Heart left ventricle (tissue), 13 donors: ENCODE data around the gene C15orf40.

Experiments used
- POLR2A ChIP-seq, 2 donors: fragments of 450-650 bp; IDR thresholded peaks; one replicate each; pipeline ENCODE4 v1.6.1; 2017; ENCODE audit warnings: antibody characterized with exemption in 2 of 2, mild to moderate bottlenecking in 2 of 2, moderate library complexity in 2 of 2
- TF ChIP-seq, protein P1 (sequence below), 12 donors: fragments of 200-600 bp; sonication (generic) in 4 of 12; IDR thresholded peaks; one replicate each; pipeline versions ENCODE4 v1.5.0 to v1.8.0; 2018 to 2022; ENCODE audit warnings: antibody characterized with exemption in 12 of 12, mild to moderate bottlenecking in 5 of 12
- donor health status: ischemic (EF 13 %, LVEDD 7.1; RV severe dilation, severe dysfunction).
- donor health status: DM: no; HTN: yes; CAD: no.
- donor health status: DM: no; HTN: no; CAD: no.
- donor health status: ischemic (EF 25% LVEDD 6.9; RV normal size, moderate dysfunction).
- donor health status: ischemic (EF 25% LVEDD 5.7; RV mildly dilated, moderate dysfunction).
- donor health status: ischemic (EF 35%, LVEDD 5.7; RV mildly dilated, moderate dysfunction).
- donor health status: nonischemic (EF 11% LVEDD 7.7; RV severe dilation, severe dysfunction).
- donor health status: DM: yes; HTN: yes; CAD: no.
- donor health status: PGD.
- donor health status: ischemic (EF 29% LVEDD 5.4; RV normal size, mild dysfunction).
- donor health status: nonischemic (EF 23%, LVEDD 6.1; RV moderate dilation, normal function).

DNA sequence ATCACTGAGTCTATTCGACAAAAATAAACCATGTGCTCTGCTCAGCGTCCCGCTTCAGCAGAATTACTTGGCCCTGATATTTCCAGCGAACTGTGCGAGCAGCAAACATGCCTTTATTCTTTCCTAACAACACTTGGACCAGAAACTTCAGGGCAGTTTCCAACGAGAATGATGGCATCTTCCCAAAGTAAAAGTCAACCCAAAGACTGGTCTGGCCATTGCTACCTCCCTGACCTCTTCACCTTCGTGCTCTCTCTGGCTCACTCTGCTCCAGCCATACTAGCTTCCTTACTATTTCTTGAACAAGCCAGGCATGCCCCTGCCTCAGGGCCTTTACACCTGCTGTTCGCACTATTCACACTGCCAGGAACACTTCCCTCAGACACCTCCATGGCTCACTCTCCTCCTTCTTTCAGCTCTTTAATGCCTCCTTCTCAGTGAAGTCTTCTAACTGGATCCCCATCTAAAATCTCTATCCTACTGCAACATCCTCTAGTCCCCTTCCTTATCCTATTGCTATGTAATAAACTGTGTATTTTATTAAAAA lies 65.2 kb downstream of the C15orf40 start:
- TF ChIP-seq, protein P1, sequence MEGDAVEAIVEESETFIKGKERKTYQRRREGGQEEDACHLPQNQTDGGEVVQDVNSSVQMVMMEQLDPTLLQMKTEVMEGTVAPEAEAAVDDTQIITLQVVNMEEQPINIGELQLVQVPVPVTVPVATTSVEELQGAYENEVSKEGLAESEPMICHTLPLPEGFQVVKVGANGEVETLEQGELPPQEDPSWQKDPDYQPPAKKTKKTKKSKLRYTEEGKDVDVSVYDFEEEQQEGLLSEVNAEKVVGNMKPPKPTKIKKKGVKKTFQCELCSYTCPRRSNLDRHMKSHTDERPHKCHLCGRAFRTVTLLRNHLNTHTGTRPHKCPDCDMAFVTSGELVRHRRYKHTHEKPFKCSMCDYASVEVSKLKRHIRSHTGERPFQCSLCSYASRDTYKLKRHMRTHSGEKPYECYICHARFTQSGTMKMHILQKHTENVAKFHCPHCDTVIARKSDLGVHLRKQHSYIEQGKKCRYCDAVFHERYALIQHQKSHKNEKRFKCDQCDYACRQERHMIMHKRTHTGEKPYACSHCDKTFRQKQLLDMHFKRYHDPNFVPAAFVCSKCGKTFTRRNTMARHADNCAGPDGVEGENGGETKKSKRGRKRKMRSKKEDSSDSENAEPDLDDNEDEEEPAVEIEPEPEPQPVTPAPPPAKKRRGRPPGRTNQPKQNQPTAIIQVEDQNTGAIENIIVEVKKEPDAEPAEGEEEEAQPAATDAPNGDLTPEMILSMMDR (IDR thresholded peaks at IDR 0.05), result no peak
- no peak for TF ChIP-seq POLR2A (IDR thresholded peaks at IDR 0.05)
